CD4-positive, alpha-beta T cell treated with Interleukin-1 beta for 1 hour (primary cell): ENCODE data around the gene CACNA1D.

Source experiments
- DNase-seq, 2 donors: peaks; one replicate each; pipeline ENCODE4 v3.0.0-alpha.2; 2020 to 2022

CACNA1D gene

GRCh38 chr3:53495520-53496391 is 1.3 kb downstream of the CACNA1D start:
- no peak for DNase-seq

GRCh38 chr3:53496392-53496670 is 1.9 kb downstream of the CACNA1D start:
- no peak for DNase-seq

GRCh38 chr3:53496984-53497383 is 2.6 kb downstream of the CACNA1D start:
- DNase-seq, result no peak

- DNase-seq, result no peak
Measured at GRCh38 chr3:53498806-53499641, 4.6 kb downstream of the CACNA1D start.

- no peak for DNase-seq
Measured at GRCh38 chr3:53500165-53500777, 5.9 kb downstream of the CACNA1D start.

- DNase-seq, result no peak
Measured at GRCh38 chr3:53501178-53501577, 6.8 kb downstream of the CACNA1D start.

GRCh38 chr3:53502737-53503136 is 8.3 kb downstream of the CACNA1D start:
- no peak for DNase-seq

- no peak for DNase-seq
Measured at GRCh38 chr3:53503195-53503594, 8.8 kb downstream of the CACNA1D start.

- no peak for DNase-seq
Measured at GRCh38 chr3:53506110-53506762, 11.8 kb downstream of the CACNA1D start.

- no peak for DNase-seq
Measured at GRCh38 chr3:53506763-53507145, 12.3 kb downstream of the CACNA1D start.

- DNase-seq, result no peak
Measured at GRCh38 chr3:53509494-53509893, 15.1 kb downstream of the CACNA1D start.

GRCh38 chr3:53510508-53510907 is 16.1 kb downstream of the CACNA1D start:
- no peak for DNase-seq

- no peak for DNase-seq
Measured at GRCh38 chr3:53511246-53511645, 16.8 kb downstream of the CACNA1D start.

- DNase-seq, result no peak
Measured at GRCh38 chr3:53513556-53514190, 19.3 kb downstream of the CACNA1D start.

- DNase-seq, result no peak
Measured at GRCh38 chr3:53516339-53516738, 21.9 kb downstream of the CACNA1D start.

- no peak for DNase-seq
Measured at GRCh38 chr3:53518495-53518981, 24.1 kb downstream of the CACNA1D start.

GRCh38 chr3:53519065-53519709 is 24.8 kb downstream of the CACNA1D start:
- DNase-seq, result no peak

- no peak for DNase-seq
Measured at GRCh38 chr3:53523346-53523745, 28.9 kb downstream of the CACNA1D start.

GRCh38 chr3:53524566-53524965 is 30.2 kb downstream of the CACNA1D start:
- no peak for DNase-seq

- no peak for DNase-seq
Measured at GRCh38 chr3:53525765-53526703, 31.6 kb downstream of the CACNA1D start.

- no peak for DNase-seq
Measured at GRCh38 chr3:53526704-53527055, 32.3 kb downstream of the CACNA1D start.
